ENCODE measurements around the gene IKBKE.

IKBKE gene

DNA sequence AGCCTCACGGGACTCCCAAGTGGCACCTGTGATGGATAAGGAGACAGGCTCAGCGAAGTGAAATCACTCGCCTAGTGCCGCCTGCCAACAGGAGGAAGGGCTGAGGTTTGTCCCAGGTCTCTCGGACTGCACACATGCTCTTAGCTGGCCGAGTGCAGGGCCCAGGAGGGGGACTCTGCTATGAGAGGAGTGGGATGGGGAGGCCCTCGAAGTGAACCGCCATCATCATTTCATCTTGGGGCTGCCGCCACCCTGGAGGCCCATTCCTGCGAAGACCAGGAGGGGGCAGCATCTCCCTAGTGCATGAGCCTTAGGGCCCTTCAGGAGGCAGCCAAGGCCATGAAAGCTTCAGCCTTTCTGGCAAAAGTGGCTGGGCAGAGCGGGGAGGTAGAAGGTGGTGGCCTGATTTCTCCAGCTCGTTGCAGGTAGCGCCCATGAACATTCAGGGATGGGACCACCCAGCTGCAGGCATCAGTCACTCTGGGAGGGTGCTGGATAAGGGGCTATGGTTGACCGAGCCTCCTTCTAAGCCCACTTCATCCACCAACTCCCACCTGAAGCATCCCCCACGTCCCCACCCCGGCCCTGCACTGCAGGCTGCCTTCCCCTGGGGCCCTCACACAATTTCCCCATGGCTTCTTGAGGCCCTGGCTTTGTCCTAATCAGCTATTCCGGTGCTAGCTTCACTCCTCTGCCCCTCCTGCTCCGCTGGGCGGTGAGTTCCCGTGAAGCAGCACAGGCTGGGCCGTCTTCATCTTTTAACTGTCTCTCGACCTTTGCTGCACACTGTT is 19.9 kb downstream of the IKBKE start:
- H3K4me3 ChIP-seq (ENCODE audit: low read depth, low read length), result no peak overlapping the region
- TF ChIP-seq, protein P1, sequence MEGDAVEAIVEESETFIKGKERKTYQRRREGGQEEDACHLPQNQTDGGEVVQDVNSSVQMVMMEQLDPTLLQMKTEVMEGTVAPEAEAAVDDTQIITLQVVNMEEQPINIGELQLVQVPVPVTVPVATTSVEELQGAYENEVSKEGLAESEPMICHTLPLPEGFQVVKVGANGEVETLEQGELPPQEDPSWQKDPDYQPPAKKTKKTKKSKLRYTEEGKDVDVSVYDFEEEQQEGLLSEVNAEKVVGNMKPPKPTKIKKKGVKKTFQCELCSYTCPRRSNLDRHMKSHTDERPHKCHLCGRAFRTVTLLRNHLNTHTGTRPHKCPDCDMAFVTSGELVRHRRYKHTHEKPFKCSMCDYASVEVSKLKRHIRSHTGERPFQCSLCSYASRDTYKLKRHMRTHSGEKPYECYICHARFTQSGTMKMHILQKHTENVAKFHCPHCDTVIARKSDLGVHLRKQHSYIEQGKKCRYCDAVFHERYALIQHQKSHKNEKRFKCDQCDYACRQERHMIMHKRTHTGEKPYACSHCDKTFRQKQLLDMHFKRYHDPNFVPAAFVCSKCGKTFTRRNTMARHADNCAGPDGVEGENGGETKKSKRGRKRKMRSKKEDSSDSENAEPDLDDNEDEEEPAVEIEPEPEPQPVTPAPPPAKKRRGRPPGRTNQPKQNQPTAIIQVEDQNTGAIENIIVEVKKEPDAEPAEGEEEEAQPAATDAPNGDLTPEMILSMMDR (IDR thresholded peaks at IDR 0.05; ENCODE audit: insufficient read depth, low read length, missing control alignments), result peak; percentile 98
- CTCF ChIA-PET, result interaction anchor here (0.7 to 21.6 kb wide), 51 partner anchors 10 to 491 kb away, joined by 3 to 568 read pairs (median 5); partner anchors contain the start of genes DYRK3, EIF2D, IKBKE and RASSF5
- POLR2A ChIA-PET, result interaction anchor here (0.6 to 1.1 kb wide), 2 partner anchors 94 to 494 kb away, joined by 3 to 6 read pairs; no protein-coding TSS in a partner anchor
- DNase-seq (ENCODE audit: low read depth, low spot score), result no peak

DNA sequence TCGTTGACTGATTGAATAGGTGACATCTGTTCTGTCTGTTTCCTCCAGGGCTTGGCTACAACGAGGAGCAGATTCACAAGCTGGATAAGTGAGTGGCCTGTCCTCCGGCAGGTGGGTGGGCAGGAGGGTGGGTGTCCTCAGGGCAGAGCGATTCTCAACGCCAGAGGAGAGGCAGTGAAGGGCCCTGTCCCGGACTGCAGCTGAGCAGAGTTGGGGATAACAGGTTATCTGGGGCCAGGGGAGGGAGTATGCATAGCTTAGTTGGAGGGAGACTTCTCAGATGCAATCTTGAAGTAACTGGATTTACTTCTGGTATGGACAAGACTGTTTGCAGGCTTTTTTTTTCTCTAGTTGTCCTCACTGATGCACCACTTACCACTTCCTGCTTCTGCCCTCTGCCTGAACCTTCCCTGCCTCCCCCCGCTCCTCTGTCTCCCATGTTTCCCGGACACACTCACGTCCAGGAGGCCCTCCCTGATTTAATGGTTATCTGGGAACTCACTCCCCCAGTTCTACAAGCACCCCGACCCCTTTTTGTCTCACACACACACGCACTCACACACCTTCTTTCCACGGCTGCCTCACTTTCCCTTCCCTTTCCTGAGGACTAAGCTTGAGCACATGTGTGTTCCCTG is 20.6 kb downstream of the IKBKE start:
- CTCF ChIA-PET, result interaction anchor here (0.6 to 21.6 kb wide), 49 partner anchors 10 to 490 kb away, joined by 3 to 568 read pairs (median 6); partner anchors contain the start of genes DYRK3, EIF2D, IKBKE and RASSF5
- TF ChIP-seq, protein P1 (IDR thresholded peaks at IDR 0.05; ENCODE audit: insufficient read depth, low read length, missing control alignments), result no peak
- DNase-seq (ENCODE audit: low read depth, low spot score), result no peak
- no peak overlapping the region for H3K4me3 ChIP-seq (ENCODE audit: low read depth, low read length)
- POLR2A ChIA-PET, result interaction anchor here (0.6 to 1.1 kb wide), 2 partner anchors 93 to 495 kb away, joined by 3 to 6 read pairs; no protein-coding TSS in a partner anchor

DNA sequence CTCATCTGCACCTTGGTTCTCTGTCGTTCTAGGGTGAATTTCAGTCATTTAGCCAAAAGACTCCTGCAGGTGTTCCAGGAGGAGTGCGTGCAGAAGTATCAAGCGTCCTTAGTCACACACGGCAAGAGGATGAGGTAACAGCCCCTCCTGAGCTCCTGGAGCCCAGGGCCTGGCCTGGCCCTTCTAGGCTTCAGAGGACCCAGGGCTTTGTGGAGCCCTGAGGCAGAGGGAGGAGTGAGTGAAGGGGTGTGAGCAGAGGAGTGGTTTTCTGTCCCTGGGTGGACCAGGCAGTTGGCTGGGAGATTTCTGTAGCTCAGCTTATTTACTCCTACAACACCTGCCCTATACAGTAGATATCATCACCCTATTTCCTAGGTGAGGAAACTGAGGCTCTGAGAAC is 21.3 kb downstream of the IKBKE start:
- ChIA-PET CTCF (interaction anchor here (0.6 to 21.6 kb wide), 15 partner anchors 11 to 490 kb away, joined by 3 to 568 read pairs (median 15); partner anchors contain the start of genes DYRK3, EIF2D and RASSF5), POLR2A (no interaction called here)
- no peak for DNase-seq (ENCODE audit: low read depth, low spot score)
- no peak overlapping the region for H3K4me3 ChIP-seq (ENCODE audit: low read depth, low read length)
- TF ChIP-seq, protein P1 (IDR thresholded peaks at IDR 0.05; ENCODE audit: insufficient read depth, low read length, missing control alignments), result no peak

DNA sequence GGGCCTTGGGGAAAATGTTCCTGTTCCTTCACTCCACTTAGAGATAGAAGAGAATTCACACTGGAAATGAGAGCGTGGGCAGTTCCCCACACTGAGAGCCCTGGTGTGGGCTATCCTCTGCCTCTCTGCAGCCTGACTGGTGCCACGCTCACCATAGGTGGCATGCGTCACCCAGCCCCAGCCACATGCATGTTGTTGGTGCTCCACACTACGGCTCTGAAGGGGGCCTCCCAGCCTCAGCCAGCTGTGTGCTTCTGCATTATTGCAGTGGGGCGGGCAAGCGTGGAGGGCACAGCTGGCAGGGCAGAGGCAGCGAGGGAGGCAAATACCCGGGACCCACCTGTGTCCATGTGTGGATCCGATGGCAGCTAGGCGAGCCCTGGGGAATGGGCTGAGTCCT is 22.3 kb downstream of the IKBKE start:
- TF ChIP-seq, protein P1 (IDR thresholded peaks at IDR 0.05; ENCODE audit: insufficient read depth, low read length, missing control alignments), result no peak
- H3K4me3 ChIP-seq (ENCODE audit: low read depth, low read length), result no peak overlapping the region
- ChIA-PET POLR2A (interaction anchor here (0.7 kb wide), 1 partner anchor 9 kb away, joined by 3 read pairs; no protein-coding TSS in a partner anchor), CTCF (interaction anchor here (0.7 to 21.6 kb wide), 12 partner anchors 10 to 489 kb away, joined by 3 to 568 read pairs (median 19); partner anchors contain the start of genes DYRK3 and RASSF5)
- no peak for DNase-seq (ENCODE audit: low read depth, low spot score)

DNA sequence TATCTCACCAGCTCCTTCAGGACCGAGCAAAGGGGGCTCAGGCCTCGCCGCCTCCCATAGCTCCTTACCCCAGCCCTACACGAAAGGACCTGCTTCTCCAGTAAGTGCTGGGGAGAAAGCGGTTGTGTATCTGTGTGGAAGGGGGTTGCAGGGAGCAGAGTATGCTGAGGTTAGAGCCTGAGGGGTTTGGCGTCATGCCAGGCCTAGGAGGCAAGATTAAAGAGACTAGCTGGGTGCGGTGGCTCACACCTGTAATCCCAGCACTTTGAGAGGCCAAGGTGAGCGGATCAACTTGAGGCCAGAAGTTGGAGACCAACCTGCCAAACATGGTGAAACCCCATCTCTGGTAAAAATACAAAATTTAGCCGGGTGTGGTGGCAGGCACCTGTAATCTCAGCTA is 23.0 kb downstream of the IKBKE start:
- no peak overlapping the region for H3K4me3 ChIP-seq (ENCODE audit: low read depth, low read length)
- DNase-seq (ENCODE audit: low read depth, low spot score), result no peak
- TF ChIP-seq, protein P1 (IDR thresholded peaks at IDR 0.05; ENCODE audit: insufficient read depth, low read length, missing control alignments), result no peak
- POLR2A ChIA-PET, result no interaction called here
- CTCF ChIA-PET, result interaction anchor here (0.7 to 21.6 kb wide), 10 partner anchors 10 to 171 kb away, joined by 3 to 568 read pairs (median 12); partner anchors contain the start of gene RASSF5

Data from AG04449 (cell line).